HG03095 (cell line): Measurements from ENCODE around the gene ZNF236.

Experiments
- ATAC-seq: cut with Tn5 transposase; IDR thresholded peaks from one replicate; pipeline ENCODE4 v1.9.1; 2021; ENCODE audit warnings: moderate library complexity; ENCODE audit not compliant: unreplicated experiment

Gene ZNF236

DNA sequence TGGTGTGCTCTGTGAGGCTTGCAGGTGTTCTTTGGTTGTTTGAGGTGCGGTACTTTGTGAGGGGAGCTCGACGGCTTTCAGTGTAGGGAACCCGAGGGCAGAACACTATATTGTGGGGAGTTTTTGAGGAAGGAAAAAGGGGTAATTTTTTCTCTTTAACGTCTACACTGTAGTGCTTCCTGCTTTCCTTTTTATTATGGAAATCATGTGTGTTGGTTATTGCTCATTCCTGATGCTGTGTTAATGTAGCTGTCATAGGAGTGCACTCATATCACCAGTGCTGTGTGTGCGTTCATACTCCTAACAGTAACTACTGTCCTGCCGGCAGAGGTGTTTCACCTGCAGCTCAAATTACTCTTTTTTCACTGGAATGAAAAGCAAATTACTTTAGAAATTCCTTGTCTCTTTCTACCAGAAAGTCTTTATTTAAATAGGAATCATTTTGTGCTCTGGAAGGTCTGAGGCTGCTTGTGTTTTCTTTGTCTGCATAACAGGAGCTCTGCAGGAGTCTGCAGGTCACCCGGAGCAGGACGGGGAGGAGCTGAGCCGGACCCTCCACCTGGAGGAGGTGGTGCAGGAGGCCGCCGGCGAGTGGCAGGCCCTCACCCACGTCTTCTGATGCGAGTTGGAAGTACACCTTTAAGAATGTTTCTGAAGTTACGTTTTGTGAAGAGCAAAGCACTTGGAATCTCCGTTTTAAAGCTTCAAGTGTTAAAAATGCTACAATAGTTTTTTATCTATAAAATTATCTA, 145.5 kb downstream of the ZNF236 start:
- no peak for ATAC-seq

GRCh38 chr18:76970770-76971559, 148.6 kb downstream of the ZNF236 start:
- ATAC-seq = no peak

GRCh38 chr18:76972241-76972640, 149.9 kb downstream of the ZNF236 start:
- no peak for ATAC-seq

GRCh38 chr18:76972846-76973519, 150.6 kb downstream of the ZNF236 start:
- ATAC-seq = no peak

DNA sequence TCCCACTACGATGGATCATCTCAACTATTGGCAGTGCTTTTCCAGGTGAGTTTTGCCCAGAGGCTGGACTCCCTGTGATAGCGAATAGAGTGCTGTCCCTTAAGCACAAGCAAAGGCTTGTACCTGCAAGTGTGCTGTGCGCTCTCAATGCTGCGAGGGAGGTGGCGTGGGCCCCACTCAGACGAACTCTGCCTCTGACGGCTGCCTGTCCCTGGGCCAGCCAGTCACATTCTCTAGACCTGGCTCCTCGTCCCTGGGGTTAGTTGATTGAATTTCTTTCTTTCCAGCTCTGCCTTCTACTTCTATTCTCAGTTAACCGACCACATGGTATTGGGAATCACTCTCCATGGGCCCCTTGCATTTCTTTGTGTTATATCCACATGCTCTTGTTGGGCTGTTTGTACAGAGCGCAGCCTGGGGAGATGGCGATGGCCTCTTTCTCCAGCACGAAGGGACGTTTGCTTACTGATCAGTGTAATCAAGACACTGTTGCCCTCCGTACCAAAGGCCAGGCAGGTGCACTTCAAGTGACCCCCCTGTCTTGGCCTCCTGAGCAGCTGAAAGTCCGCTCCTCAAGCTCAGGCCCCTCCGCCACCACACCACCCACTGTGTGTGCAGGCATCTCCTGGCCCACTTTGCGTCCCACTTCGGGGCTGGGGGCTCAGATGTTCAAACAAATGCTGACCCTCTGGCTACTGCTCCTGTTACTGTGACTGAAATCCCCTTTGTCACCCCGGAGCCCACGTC, 151.3 kb downstream of the ZNF236 start:
- no peak for ATAC-seq

DNA sequence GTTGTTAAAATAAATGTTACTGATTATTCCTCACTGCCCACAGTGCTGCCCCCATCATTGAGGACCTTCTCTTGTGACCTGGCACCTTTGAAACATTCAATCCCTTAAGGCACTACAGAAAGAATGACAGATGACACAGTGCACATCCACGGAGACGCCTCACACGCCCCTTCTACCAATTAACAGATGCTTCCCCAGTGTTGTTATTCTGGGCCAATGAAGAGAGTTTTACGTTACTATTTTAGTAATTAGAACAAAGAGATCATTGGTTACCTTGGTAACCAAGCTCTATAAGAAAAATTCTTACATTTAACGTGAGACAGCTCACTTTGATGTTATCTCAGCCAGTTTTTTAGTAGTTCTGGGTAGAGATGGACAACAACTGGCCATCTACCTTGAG, 152.0 kb downstream of the ZNF236 start:
- no peak for ATAC-seq

- ATAC-seq = no peak
Observed at GRCh38 chr18:76975577-76976110, 153.3 kb downstream of the ZNF236 start.

- no peak for ATAC-seq
Observed at GRCh38 chr18:76977108-76977621, 154.8 kb downstream of the ZNF236 start.

DNA sequence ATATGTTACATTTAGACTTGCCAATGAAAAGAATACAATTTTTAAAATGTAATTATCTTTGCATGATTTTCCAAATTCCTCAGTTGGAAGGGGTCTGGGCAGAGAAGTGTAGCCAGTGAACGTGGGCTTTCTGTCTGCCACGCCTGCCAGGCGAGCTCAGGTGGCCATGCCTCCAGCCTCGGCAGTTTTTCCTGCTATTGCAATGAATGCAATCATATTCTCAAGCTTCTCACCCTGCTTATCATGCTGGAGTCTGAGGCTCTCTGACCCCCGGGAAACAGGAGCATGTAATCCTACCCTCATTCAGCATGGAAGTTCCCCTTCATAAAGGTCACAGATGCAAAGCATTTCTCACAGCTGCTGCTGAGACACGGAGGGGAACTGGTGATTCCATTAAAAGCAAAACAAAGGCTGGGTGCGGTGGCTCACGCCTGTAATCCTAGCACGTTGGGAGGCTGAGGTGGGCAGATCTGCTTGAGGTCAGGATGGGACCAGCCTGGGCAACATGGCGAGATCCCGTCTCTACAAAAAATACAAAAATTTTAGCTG, 155.4 kb downstream of the ZNF236 start:
- ATAC-seq = no peak

GRCh38 chr18:76978616-76979015, 156.3 kb downstream of the ZNF236 start:
- no peak for ATAC-seq

GRCh38 chr18:76979111-76979751, 156.9 kb downstream of the ZNF236 start:
- ATAC-seq = no peak

DNA sequence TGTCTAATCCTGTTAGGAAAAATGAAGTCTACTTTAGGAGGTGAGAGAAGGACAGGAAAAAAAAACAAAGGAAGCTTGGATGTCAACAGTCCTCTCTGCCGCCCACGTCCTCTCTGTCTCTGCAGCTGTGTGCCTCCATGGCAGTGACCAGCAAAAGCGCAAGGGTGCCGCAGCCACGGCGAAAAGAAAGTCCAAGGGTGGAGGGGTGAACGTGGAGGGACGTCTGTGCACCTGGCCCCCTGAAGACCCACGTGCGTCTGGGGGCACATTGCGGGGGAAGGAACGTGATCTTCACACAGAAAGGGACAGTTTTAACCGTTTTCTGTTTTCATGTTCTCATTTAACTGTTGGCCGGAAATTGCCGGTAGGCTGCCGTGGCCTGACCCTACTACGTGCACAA, 157.5 kb downstream of the ZNF236 start:
- no peak for ATAC-seq

DNA sequence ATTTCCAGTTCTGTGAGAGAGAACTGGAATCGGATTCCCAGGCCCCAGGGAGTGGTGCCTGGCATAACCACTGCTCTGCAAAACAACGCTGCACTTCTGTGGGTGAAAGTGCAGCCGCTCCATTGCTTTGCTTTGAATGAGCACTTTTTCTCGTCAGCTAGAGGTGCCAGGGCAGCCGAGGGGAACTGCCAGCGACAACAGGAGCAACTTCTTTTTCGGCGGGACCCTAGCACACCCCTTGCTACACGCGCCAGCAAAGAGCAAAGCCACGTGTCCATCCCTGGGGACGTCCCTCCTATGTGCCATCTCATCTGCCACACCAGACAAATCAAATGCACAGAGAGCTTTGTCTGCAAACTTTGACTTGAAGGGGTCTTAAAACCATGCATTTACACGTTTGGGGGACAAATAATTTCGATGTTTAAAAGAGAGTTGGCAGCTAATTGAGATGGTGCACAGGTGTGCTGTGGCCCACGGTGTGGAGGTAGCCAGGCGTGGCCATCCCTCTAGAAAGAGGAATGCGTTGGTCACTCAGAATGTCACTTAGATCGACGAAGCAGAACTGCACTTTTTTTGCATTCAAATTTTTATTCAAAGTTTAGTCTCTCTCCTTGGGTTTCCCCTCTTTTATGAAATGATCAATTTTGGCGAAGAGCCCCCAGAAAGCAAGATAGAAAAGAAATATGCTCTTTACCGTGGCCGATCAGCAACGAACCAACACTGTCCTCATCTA, 158.5 kb downstream of the ZNF236 start:
- peak; percentile 30 for ATAC-seq

- ATAC-seq = peak; percentile 54
Observed at GRCh38 chr18:76981396-76981968, 159.1 kb downstream of the ZNF236 start.

- ATAC-seq = no peak
Observed at GRCh38 chr18:76982038-76982437, 159.7 kb downstream of the ZNF236 start.

- ATAC-seq = peak; percentile 83
Observed at GRCh38 chr18:76982841-76983583, 160.7 kb downstream of the ZNF236 start.

GRCh38 chr18:76983613-76984051, 161.3 kb downstream of the ZNF236 start:
- ATAC-seq = no peak
